GM21515 (cell line): Measurements from ENCODE around the gene ZNF786.
A peak's percentile ranks its signal among the peaks of the same experiment; 100 is the strongest.
"Not testable (repeated sequence)": the region's sequence is repeated elsewhere in the genome, so short reads cannot be mapped to it uniquely, and the experiment has no call there.

ENCODE experiments used
- ATAC-seq: cut with Tn5 transposase; IDR thresholded peaks from one replicate; pipeline ENCODE4 v1.9.1; 2021; ENCODE audit not compliant: unreplicated experiment

The ZNF786 gene

DNA sequence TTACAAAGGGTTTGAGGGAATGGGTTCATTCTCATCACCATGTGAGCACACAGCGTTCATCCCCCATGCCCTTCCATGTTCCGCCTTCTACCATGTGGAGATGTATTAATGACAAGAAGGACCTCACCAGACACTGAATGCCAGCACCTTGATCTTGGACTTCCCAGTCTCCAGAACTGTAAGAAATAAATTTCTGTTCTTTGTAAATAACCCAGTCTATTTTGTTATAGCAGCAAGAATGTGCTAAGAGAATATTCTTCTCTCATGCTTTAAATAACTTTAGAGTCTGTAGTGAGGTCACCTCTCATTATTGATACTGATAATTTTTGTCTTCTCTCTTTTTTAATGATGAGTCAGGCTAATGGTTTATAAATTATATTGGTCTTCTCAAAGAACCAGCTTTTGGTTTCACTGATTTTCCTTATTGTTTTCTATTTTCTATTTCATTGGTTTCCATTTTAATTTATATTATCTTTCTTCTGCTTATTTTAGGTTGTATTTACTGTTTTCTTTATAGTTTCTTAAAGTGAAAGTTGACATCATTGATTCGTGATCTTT lies 59.1 kb downstream of the ZNF786 start:
- ATAC-seq = no peak

- ATAC-seq = not testable (repeated sequence)
These were observed 60.1 kb downstream of the ZNF786 start for GRCh38 chr7:149030439-149030838.

DNA sequence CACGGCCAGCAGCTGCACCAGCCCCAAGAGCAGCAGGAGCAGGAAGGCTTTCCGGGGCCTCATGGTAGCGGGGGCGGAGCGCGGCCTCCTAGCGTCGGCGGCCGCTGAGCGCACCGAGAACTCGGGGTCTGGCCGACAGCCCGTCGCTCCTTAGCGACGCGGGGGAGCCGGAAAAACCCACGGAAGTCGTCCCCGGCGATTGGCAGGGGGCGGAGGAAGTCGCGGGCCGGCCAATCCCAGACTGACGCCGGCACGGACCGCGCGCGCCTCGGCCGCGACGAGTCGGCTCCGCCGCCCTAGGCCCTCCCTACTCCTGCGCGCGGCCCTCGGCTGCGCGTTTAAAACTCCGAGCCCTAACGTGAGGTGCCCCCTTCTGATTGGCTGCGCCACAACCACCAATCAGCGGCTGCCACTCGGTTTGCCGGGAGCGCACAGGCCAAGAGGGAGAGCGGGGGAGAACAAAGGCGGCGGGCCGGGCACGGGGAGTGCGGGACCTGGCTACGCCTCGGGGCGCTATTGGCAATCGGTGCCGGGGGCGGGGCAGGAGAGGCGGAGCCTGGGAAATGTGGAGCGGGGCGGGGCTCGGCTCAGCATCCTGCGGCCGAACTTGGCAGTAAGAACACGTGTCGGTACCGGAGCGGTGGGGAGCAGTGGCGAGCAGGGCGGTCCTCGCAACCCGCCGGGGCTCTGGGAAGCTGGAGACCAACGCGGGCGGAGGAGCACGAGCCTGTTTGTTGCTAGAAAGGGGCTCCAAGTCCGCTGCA lies 62.0 kb downstream of the ZNF786 start, which contains the start of gene PDIA4:
PDIA4 (minus strand) TSS at position 160 of the 764 bp plus-strand sequence; CDS start at position 63, 97 bp downstream.
- peak; percentile 92 for ATAC-seq

- no peak for ATAC-seq
These were observed 62.7 kb downstream of the ZNF786 start for GRCh38 chr7:149027611-149028345.

GRCh38 chr7:149027055-149027454 lies 63.5 kb downstream of the ZNF786 start:
- ATAC-seq = no peak

DNA sequence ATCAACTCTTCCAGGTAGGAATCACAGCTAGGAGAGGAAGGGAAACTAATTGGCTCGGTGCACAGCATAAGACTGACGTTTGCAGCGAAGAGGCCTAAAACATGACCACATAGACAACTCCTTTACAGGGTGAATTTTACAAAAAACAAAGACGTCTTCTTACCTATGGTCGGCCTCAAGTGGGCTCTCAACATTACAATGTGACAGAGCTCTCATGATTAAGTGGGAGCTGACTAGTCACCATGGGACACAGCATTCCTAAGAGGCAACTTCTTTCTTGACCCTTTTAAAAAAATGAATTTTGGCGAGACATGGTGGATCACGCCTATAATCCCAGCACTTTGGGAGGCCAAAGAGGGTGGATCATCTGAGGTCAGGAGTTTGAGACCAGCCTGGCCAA lies 66.9 kb downstream of the ZNF786 start:
- ATAC-seq = no peak

- no peak for ATAC-seq
These were observed 67.7 kb downstream of the ZNF786 start for GRCh38 chr7:149022756-149023360.

GRCh38 chr7:149021725-149022062 lies 68.8 kb downstream of the ZNF786 start:
- no peak for ATAC-seq

- ATAC-seq = no peak
These were observed 70.0 kb downstream of the ZNF786 start for GRCh38 chr7:149020483-149020882.
